Activated CD4-positive, alpha-beta T cell treated with anti-CD3 and anti-CD28 coated beads, Interleukin-2, amount 10 ng/mL, durations not matched to agents 7 days and 5 days (primary cell): ENCODE data around the gene MAP2K1. TPM values are rescaled to one million over a fixed set of nuclear protein-coding genes. Genes with fewer than 3 reads are reported as not detected.

Source experiments
- CTCF ChIA-PET: fragments of 350-600 bp; sonication (Branson Sonifier 250); formaldehyde crosslinking; loops from one replicate; lab custom pipeline; 2021; ENCODE audit warnings: antibody characterized with exemption; lab: Charles Lee
- POLR2A ChIA-PET: fragments of 350-600 bp; sonication (Branson Sonifier 250); formaldehyde crosslinking; loops from one replicate; lab custom pipeline; 2021; ENCODE audit warnings: antibody characterized with exemption; lab: Charles Lee
- DNase-seq: peaks from one replicate; pipeline ENCODE4 v3.0.0-alpha.2; 2020
- H3K27ac Mint-ChIP-seq: one replicate; pipeline ENCODE4 v1.8.0; 2021; ENCODE audit warnings: mild to moderate bottlenecking, moderate library complexity, mixed read lengths
- H3K27me3 Mint-ChIP-seq: one replicate; pipeline ENCODE4 v1.8.0; 2021; ENCODE audit warnings: mixed read lengths
- H3K36me3 Mint-ChIP-seq: one replicate; pipeline ENCODE4 v1.8.0; 2021; ENCODE audit warnings: low read depth, mixed read lengths
- H3K4me1 Mint-ChIP-seq: one replicate; pipeline ENCODE4 v1.8.0; 2021; ENCODE audit warnings: mixed read lengths
- H3K4me3 Mint-ChIP-seq: one replicate; pipeline ENCODE4 v1.8.0; 2021; ENCODE audit warnings: mild to moderate bottlenecking, moderate library complexity, mixed read lengths
- H3K9me3 Mint-ChIP-seq: one replicate; pipeline ENCODE4 v1.8.0; 2021; ENCODE audit warnings: mixed read lengths
- total RNA-seq, 2 experiments: library from RNA; stranded (reverse); gene quantifications; one replicate each; pipeline ENCODE4 v1.2.3, GENCODE V29; 2021

The MAP2K1 gene
- total RNA-seq, 2 experiments from 2014 or later = 72.1 to 83.0 TPM

GRCh38 chr15:66472176-66472999, 85.7 kb downstream of the MAP2K1 start:
- POLR2A ChIA-PET = interaction anchor here (0.6 to 1.0 kb wide), 2 partner anchors 10 to 1168 kb away, joined by 3 read pairs; partner anchors contain the start of gene RNU5B-1
- Mint-ChIP-seq H3K27ac (peak overlapping the region; percentile 95), H3K9me3 (no peaks in the 10 kb centered on the region), H3K4me1 (peaks cover 40% of the 10 kb centered on the region), H3K27me3 (no peaks in the 10 kb centered on the region), H3K4me3 (peak overlapping the region; percentile 64), H3K36me3 (peaks cover 12% of the 10 kb centered on the region)
- CTCF ChIA-PET = interaction anchor here (0.6 to 3.4 kb wide), 7 partner anchors 8 to 86 kb away, joined by 3 to 13 read pairs (median 4); partner anchors contain the start of gene SNAPC5
- DNase-seq = peak; percentile 75

- no peaks in the 10 kb centered on the region for H3K27me3 Mint-ChIP-seq
- H3K4me1 Mint-ChIP-seq = peaks cover 39% of the 10 kb centered on the region
- H3K36me3 Mint-ChIP-seq = peaks cover 10% of the 10 kb centered on the region
- H3K27ac Mint-ChIP-seq = no peak overlapping the region
- ChIA-PET CTCF (interaction anchor here (0.6 to 1.7 kb wide), 2 partner anchors 24 to 89 kb away, joined by 3 to 7 read pairs; no protein-coding TSS in a partner anchor), POLR2A (no interaction called here)
- no peaks in the 10 kb centered on the region for H3K9me3 Mint-ChIP-seq
- DNase-seq = no peak
- H3K4me3 Mint-ChIP-seq = no peak overlapping the region
Observed at GRCh38 chr15:66474135-66474534, 87.4 kb downstream of the MAP2K1 start.

- Mint-ChIP-seq H3K4me3 (no peak overlapping the region), H3K9me3 (no peaks in the 10 kb centered on the region), H3K4me1 (peaks cover 43% of the 10 kb centered on the region), H3K36me3 (peaks cover 14% of the 10 kb centered on the region), H3K27me3 (no peaks in the 10 kb centered on the region), H3K27ac (peak overlapping the region; percentile 39)
- POLR2A ChIA-PET = interaction anchor here (0.5 kb wide), 1 partner anchor 11 kb away, joined by 6 read pairs; no protein-coding TSS in a partner anchor
- no peak for DNase-seq
- CTCF ChIA-PET = interaction anchor here (0.5 to 1.7 kb wide), 4 partner anchors 12 to 162 kb away, joined by 3 to 7 read pairs (median 4); no protein-coding TSS in a partner anchor
Observed at GRCh38 chr15:66474963-66475362, 88.3 kb downstream of the MAP2K1 start.

- H3K4me3 Mint-ChIP-seq = no peak overlapping the region
- no peak for DNase-seq
- H3K9me3 Mint-ChIP-seq = no peaks in the 10 kb centered on the region
- ChIA-PET CTCF (interaction anchor here (0.9 kb wide), 1 partner anchor 17 kb away, joined by 3 read pairs; no protein-coding TSS in a partner anchor), POLR2A (no interaction called here)
- peak overlapping the region; percentile 27 for H3K27ac Mint-ChIP-seq
- peaks cover 19% of the 10 kb centered on the region for H3K36me3 Mint-ChIP-seq
- H3K4me1 Mint-ChIP-seq = peaks cover 29% of the 10 kb centered on the region
- H3K27me3 Mint-ChIP-seq = no peaks in the 10 kb centered on the region
Observed at GRCh38 chr15:66476535-66476934, 89.8 kb downstream of the MAP2K1 start.

GRCh38 chr15:66477011-66477410, 90.3 kb downstream of the MAP2K1 start:
- POLR2A ChIA-PET = no interaction called here

GRCh38 chr15:66480267-66480666, 93.6 kb downstream of the MAP2K1 start:
- no peak overlapping the region for H3K27ac Mint-ChIP-seq
- H3K36me3 Mint-ChIP-seq = peaks cover 34% of the 10 kb centered on the region
- CTCF ChIA-PET = interaction anchor here (2.0 kb wide), 1 partner anchor 18 kb away, joined by 10 read pairs; the partner anchor contains the start of gene SNAPC5
- DNase-seq = no peak
- H3K4me3 Mint-ChIP-seq = no peak overlapping the region
- POLR2A ChIA-PET = no interaction called here
- no peaks in the 10 kb centered on the region for H3K27me3 Mint-ChIP-seq
- no peaks in the 10 kb centered on the region for H3K9me3 Mint-ChIP-seq
- H3K4me1 Mint-ChIP-seq = peaks cover 11% of the 10 kb centered on the region

More at GRCh38 chr15:66477011-66477410, 90.3 kb downstream of the MAP2K1 start:
- Mint-ChIP-seq H3K4me1 (peaks cover 24% of the 10 kb centered on the region), H3K4me3 (no peak overlapping the region), H3K27me3 (no peaks in the 10 kb centered on the region), H3K36me3 (peaks cover 24% of the 10 kb centered on the region), H3K27ac (peak overlapping the region; percentile 27), H3K9me3 (no peaks in the 10 kb centered on the region)
- CTCF ChIA-PET = interaction anchor here (0.9 kb wide), 1 partner anchor 17 kb away, joined by 3 read pairs; no protein-coding TSS in a partner anchor
- no peak for DNase-seq

- DNase-seq = no peak
- peaks cover 38% of the 10 kb centered on the region for H3K36me3 Mint-ChIP-seq
- peak overlapping the region; percentile 42 for H3K27ac Mint-ChIP-seq
- H3K4me3 Mint-ChIP-seq = no peak overlapping the region
- POLR2A ChIA-PET = no interaction called here
- CTCF ChIA-PET = interaction anchor here (0.6 to 2.0 kb wide), 4 partner anchors 9 to 103 kb away, joined by 3 to 10 read pairs (median 3); partner anchors contain the start of gene SNAPC5
- no peaks in the 10 kb centered on the region for H3K9me3 Mint-ChIP-seq
- no peaks in the 10 kb centered on the region for H3K27me3 Mint-ChIP-seq
- H3K4me1 Mint-ChIP-seq = peaks cover 9% of the 10 kb centered on the region
Observed at GRCh38 chr15:66481107-66481856, 94.6 kb downstream of the MAP2K1 start.

GRCh38 chr15:66482539-66482938, 95.8 kb downstream of the MAP2K1 start:
- POLR2A ChIA-PET = no interaction called here
- Mint-ChIP-seq H3K27ac (peak overlapping the region; percentile 22), H3K4me3 (no peak overlapping the region), H3K27me3 (no peaks in the 10 kb centered on the region), H3K4me1 (peaks cover 5% of the 10 kb centered on the region), H3K36me3 (peaks cover 42% of the 10 kb centered on the region), H3K9me3 (no peaks in the 10 kb centered on the region)
- DNase-seq = no peak
- CTCF ChIA-PET = interaction anchor here (0.6 to 2.0 kb wide), 2 partner anchors 15 to 1586 kb away, joined by 4 to 10 read pairs; partner anchors contain the start of gene SNAPC5

GRCh38 chr15:66483131-66483566, 96.4 kb downstream of the MAP2K1 start:
- peaks cover 5% of the 10 kb centered on the region for H3K4me1 Mint-ChIP-seq
- peaks cover 48% of the 10 kb centered on the region for H3K36me3 Mint-ChIP-seq
- no peak overlapping the region for H3K4me3 Mint-ChIP-seq
- no peaks in the 10 kb centered on the region for H3K9me3 Mint-ChIP-seq
- POLR2A ChIA-PET = no interaction called here
- no peak overlapping the region for H3K27ac Mint-ChIP-seq
- CTCF ChIA-PET = interaction anchor here (0.6 to 3.6 kb wide), 2 partner anchors 15 to 1586 kb away, joined by 4 to 16 read pairs; partner anchors contain the start of gene SNAPC5
- DNase-seq = no peak
- H3K27me3 Mint-ChIP-seq = no peaks in the 10 kb centered on the region

- Mint-ChIP-seq H3K27ac (peak overlapping the region; percentile 3), H3K9me3 (no peaks in the 10 kb centered on the region), H3K4me3 (no peak overlapping the region), H3K36me3 (peaks cover 51% of the 10 kb centered on the region), H3K27me3 (no peaks in the 10 kb centered on the region), H3K4me1 (peaks cover under 1% of the 10 kb centered on the region)
- no peak for DNase-seq
- POLR2A ChIA-PET = no interaction called here
- CTCF ChIA-PET = interaction anchor here (0.7 to 3.6 kb wide), 4 partner anchors 13 to 601 kb away, joined by 3 to 16 read pairs (median 8); partner anchors contain the start of gene SNAPC5
Observed at GRCh38 chr15:66484539-66485112, 97.9 kb downstream of the MAP2K1 start.

- POLR2A ChIA-PET = no interaction called here
- no peaks in the 10 kb centered on the region for H3K9me3 Mint-ChIP-seq
- peaks cover 54% of the 10 kb centered on the region for H3K36me3 Mint-ChIP-seq
- H3K4me3 Mint-ChIP-seq = no peak overlapping the region
- peaks cover 4% of the 10 kb centered on the region for H3K4me1 Mint-ChIP-seq
- no peak overlapping the region for H3K27ac Mint-ChIP-seq
- H3K27me3 Mint-ChIP-seq = no peaks in the 10 kb centered on the region
- no peak for DNase-seq
- CTCF ChIA-PET = interaction anchor here (0.5 to 3.6 kb wide), 3 partner anchors 11 to 24 kb away, joined by 3 to 16 read pairs (median 3); partner anchors contain the start of gene SNAPC5
Observed at GRCh38 chr15:66486887-66487286, 100.2 kb downstream of the MAP2K1 start.

- H3K4me3 Mint-ChIP-seq = no peak overlapping the region
- H3K27ac Mint-ChIP-seq = no peak overlapping the region
- no peaks in the 10 kb centered on the region for H3K27me3 Mint-ChIP-seq
- DNase-seq = no peak
- no peaks in the 10 kb centered on the region for H3K9me3 Mint-ChIP-seq
- H3K4me1 Mint-ChIP-seq = peaks cover 6% of the 10 kb centered on the region
- ChIA-PET CTCF (interaction anchor here (1.0 to 3.0 kb wide), 3 partner anchors 10 to 137 kb away, joined by 3 to 20 read pairs (median 3); partner anchors contain the start of gene SNAPC5), POLR2A (no interaction called here)
- H3K36me3 Mint-ChIP-seq = peaks cover 54% of the 10 kb centered on the region
Observed at GRCh38 chr15:66488525-66488924, 101.8 kb downstream of the MAP2K1 start.
